GM12891 (cell line): ENCODE results near the gene KCND2.
A peak's percentile ranks its signal among the peaks of the same experiment; 100 is the strongest.

Experiments used
- POLR2A ChIP-seq: IDR thresholded peaks from 2 replicates; pipeline ENCODE4 v1.6.1; 2011; ENCODE audit warnings: low read depth, low read length, control low read depth
- POLR2AphosphoS5 ChIP-seq: IDR thresholded peaks from 2 replicates; pipeline ENCODE4 v1.6.1; 2011; ENCODE audit warnings: low read depth, low read length, control low read depth
- SPI1 ChIP-seq: IDR thresholded peaks from 2 replicates; pipeline ENCODE4 v1.6.1; 2011; ENCODE audit warnings: low read depth, low read length, control low read depth
- TAF1 ChIP-seq: IDR thresholded peaks from 2 replicates; pipeline ENCODE4 v1.6.1; 2011; ENCODE audit warnings: low read depth, low read length, control low read depth

DNA sequence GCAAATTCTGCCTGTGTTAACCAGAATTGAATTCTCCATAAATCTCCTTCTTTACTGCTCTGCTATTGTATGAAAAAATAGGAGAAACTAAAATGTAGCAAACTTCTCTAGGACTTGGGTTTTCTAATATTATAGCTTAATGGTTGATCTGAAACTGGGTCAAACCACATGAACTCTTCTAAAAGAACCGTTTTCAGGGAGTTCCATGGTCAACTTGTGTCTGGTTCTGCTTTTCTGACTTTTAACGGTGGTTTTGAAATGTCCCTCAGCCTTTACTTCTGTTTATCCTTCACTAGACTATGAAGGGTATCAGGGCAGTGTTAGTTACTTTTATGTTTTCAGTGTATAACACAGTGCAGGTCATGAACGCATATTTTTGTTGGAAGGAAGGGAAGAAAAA lies 342.7 kb downstream of the KCND2 start:
- TF ChIP-seq TAF1 (no peak), POLR2AphosphoS5 (no peak), POLR2A (no peak), SPI1 (peak; percentile 63)
